GM19397 (cell line): Measurements from ENCODE around the gene PCDHB11.
"Not testable (repeated sequence)": the region's sequence is repeated elsewhere in the genome, so short reads cannot be mapped to it uniquely, and the experiment has no call there.

Experiments used
- ATAC-seq: cut with Tn5 transposase; IDR thresholded peaks from one replicate; pipeline ENCODE4 v1.9.1; 2021; ENCODE audit warnings: mild to moderate bottlenecking, moderate library complexity; ENCODE audit not compliant: unreplicated experiment

Gene PCDHB11

DNA sequence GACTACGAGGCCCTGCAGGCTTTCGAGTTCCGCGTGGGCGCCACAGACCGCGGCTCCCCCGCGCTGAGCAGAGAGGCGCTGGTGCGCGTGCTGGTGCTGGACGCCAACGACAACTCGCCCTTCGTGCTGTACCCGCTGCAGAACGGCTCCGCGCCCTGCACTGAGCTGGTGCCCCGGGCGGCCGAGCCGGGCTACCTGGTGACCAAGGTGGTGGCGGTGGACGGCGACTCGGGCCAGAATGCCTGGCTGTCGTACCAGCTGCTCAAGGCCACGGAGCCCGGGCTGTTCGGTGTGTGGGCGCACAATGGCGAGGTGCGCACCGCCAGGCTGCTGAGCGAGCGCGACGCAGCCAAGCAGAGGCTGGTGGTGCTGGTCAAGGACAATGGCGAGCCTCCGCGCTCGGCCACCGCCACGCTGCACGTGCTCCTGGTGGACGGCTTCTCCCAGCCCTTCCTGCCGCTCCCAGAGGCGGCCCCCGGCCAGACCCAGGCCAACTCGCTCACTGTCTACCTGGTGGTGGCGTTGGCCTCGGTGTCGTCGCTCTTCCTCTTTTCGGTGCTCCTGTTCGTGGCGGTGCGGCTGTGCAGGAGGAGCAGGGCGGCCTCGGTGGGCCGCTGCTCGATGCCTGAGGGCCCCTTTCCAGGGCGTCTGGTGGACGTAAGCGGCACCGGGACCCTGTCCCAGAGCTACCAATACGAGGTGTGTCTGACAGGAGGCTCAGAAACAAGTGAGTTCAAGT is 15.1 kb upstream of the PCDHB11 start:
- not testable (repeated sequence) for ATAC-seq

DNA sequence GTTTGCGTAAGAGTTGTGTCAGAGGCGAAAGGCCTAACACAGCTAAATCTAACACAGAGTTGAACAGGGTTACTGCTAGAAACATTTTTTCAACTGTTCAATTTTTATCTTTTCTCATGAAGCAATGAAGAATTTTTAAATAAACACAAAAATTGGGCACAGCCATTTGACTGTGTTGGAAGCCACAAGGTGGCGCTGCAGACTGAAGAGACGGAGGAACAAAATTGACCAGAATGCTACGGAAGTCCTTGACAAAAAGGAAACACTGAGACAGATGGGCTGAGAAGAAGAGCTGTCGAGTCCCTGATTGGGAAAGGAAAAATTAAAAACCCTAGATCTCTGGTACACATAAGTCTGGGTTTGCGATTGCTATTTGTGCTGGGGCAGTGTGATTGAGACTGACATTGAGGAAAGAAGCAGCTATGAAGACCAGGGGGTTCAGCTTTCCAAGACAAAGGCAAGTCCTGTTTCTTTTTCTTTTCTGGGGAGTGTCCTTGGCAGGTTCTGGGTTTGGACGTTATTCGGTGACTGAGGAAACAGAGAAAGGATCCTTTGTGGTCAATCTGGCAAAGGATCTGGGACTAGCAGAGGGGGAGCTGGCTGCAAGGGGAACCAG is 12.4 kb upstream of the PCDHB11 start, which contains the start of gene PCDHB9:
PCDHB9 (plus strand) TSS at position 265 of the 616 bp plus-strand sequence; CDS start at position 423, 158 bp downstream.
- ATAC-seq = no peak

DNA sequence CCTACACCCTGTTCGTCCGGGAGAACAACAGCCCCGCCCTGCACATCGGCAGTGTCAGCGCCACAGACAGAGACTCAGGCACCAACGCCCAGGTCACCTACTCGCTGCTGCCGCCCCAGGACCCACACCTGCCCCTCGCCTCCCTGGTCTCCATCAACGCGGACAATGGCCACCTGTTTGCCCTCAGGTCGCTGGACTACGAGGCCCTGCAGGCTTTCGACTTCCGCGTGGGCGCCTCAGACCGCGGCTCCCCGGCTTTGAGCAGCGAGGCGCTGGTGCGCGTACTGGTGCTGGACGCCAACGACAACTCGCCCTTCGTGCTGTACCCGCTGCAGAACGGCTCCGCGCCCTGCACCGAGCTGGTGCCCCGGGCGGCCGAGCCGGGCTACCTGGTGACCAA is 10.7 kb upstream of the PCDHB11 start:
- not testable (repeated sequence) for ATAC-seq

DNA sequence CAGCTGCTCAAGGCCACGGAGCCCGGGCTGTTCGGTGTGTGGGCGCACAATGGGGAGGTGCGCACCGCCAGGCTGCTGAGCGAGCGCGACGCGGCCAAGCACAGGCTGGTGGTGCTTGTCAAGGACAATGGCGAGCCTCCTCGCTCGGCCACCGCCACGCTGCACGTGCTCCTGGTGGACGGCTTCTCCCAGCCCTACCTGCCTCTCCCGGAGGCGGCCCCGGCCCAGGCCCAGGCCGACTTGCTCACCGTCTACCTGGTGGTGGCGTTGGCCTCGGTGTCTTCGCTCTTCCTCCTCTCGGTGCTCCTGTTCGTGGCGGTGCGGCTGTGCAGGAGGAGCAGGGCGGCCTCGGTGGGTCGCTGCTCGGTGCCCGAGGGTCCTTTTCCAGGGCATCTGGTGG is 10.3 kb upstream of the PCDHB11 start:
- not testable (repeated sequence) for ATAC-seq

DNA sequence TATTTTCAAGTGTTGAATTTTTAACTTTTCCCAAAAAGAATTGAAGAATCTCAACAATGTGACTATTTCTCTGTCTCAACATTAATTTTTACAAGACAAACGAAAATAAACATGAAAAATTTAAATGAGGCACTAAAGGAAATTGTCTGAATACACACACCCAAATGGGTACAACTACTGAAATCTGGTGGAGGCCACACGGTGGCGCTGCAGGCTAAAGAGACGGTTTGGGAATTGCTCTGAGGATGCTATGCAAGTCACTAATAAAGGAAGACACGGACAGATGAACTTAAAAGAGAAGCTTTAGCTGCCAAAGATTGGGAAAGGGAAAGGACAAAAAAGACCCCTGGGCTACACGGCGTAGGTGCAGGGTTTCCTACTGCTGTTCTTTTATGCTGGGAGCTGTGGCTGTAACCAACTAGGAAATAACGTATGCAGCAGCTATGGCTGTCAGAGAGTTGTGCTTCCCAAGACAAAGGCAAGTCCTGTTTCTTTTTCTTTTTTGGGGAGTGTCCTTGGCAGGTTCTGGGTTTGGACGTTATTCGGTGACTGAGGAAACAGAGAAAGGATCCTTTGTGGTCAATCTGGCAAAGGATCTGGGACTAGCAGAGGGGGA is 7.2 kb upstream of the PCDHB11 start, which contains the start of gene PCDHB10:
PCDHB10 (plus strand) TSS at position 244 of the 616 bp plus-strand sequence; CDS start at position 444, 200 bp downstream.
- ATAC-seq = no peak

DNA sequence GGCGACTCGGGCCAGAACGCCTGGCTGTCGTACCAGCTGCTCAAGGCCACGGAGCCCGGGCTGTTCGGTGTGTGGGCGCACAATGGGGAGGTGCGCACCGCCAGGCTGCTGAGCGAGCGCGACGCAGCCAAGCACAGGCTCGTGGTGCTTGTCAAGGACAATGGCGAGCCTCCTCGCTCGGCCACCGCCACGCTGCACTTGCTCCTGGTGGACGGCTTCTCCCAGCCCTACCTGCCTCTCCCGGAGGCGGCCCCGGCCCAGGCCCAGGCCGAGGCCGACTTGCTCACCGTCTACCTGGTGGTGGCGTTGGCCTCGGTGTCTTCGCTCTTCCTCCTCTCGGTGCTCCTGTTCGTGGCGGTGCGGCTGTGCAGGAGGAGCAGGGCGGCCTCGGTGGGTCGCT is 5.1 kb upstream of the PCDHB11 start:
- not testable (repeated sequence) for ATAC-seq

DNA sequence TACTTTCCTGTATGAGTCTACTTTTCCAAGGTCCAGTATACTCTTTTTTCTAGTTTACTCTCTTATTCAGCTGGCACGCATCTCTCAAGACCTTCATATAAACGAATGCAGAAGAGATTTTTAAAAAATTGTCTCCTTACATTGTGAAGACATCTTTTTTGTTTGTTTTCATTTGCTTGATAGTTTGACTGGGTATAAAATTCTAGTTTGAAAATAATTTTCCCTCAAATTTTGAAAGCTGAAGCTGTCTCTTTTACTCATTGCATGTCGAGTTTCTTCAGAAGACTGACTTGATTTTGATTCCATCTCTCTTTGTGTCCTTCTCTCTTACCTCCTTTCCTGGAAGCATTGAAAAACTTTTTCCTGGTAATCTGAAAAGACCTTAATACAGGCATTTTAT is 3.1 kb upstream of the PCDHB11 start:
- no peak for ATAC-seq

DNA sequence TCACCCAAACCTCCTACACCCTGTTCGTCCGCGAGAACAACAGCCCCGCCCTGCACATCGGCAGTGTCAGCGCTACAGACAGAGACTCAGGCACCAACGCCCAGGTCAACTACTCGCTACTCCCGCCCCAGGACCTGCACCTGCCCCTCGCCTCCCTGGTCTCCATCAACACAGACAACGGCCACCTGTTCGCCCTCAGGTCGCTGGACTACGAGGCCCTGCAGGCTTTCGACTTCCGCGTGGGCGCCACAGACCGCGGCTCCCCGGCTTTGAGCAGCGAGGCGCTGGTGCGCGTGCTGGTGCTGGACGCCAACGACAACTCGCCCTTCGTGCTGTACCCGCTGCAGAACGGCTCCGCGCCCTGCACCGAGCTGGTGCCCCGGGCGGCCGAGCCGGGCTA is 1.7 kb downstream of the PCDHB11 start:
- not testable (repeated sequence) for ATAC-seq

DNA sequence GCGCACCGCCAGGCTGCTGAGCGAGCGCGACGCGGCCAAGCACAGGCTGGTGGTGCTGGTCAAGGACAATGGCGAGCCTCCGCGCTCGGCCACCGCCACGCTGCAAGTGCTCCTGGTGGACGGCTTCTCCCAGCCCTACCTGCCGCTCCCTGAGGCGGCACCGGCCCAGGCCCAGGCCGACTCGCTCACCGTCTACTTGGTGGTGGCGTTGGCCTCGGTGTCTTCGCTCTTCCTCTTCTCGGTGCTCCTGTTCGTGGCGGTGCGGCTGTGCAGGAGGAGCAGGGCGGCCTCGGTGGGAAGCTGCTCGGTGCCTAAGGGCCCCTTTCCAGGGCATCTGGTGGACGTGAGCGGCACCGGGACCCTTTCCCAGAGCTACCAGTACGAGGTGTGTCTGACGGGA is 2.2 kb downstream of the PCDHB11 start:
- ATAC-seq = not testable (repeated sequence)

DNA sequence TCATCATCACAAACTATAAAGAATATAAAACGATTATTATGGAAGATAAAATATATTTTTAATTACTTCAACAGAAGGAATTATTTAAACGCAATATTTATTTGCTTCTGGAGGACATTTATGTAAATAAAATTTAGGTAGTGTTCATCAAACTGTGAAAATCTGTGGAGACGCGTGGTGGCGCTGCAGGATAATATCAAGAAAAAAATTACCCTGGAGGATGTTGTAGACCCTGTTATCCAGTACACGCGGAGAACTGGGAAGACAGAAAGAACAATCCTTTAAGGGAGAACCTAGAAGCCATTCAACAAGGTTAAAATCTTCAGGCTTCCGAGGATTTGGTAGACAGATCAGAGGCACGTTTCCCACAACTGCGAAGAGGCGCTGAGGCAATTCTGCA is 9.1 kb downstream of the PCDHB11 start, which contains the start of gene PCDHB12:
PCDHB12 (plus strand) TSS at position 242 of the 400 bp plus-strand sequence. CDS start 189 bp downstream, outside the sequence.
- no peak for ATAC-seq

DNA sequence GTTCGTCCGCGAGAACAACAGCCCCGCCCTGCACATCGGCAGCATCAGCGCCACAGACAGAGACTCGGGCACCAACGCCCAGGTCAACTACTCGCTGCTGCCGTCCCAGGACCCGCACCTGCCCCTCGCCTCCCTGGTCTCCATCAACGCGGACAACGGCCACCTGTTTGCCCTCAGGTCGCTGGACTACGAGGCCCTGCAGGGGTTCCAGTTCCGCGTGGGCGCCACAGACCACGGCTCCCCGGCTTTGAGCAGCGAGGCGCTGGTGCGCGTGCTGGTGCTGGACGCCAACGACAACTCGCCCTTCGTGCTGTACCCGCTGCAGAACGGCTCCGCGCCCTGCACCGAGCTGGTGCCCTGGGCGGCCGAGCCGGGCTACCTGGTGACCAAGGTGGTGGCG is 10.9 kb downstream of the PCDHB11 start:
- not testable (repeated sequence) for ATAC-seq

DNA sequence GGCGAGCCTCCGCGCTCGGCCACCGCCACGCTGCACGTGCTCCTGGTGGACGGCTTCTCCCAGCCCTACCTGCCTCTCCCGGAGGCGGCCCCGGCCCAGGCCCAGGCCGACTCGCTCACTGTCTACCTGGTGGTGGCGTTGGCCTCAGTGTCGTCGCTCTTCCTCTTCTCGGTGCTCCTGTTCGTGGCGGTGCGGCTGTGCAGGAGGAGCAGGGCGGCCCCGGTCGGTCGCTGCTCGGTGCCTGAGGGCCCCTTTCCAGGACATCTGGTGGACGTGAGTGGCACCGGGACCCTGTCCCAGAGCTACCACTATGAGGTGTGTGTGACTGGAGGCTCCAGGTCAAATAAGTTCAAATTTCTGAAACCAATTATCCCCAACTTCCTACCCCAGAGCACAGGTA is 11.4 kb downstream of the PCDHB11 start:
- not testable (repeated sequence) for ATAC-seq

DNA sequence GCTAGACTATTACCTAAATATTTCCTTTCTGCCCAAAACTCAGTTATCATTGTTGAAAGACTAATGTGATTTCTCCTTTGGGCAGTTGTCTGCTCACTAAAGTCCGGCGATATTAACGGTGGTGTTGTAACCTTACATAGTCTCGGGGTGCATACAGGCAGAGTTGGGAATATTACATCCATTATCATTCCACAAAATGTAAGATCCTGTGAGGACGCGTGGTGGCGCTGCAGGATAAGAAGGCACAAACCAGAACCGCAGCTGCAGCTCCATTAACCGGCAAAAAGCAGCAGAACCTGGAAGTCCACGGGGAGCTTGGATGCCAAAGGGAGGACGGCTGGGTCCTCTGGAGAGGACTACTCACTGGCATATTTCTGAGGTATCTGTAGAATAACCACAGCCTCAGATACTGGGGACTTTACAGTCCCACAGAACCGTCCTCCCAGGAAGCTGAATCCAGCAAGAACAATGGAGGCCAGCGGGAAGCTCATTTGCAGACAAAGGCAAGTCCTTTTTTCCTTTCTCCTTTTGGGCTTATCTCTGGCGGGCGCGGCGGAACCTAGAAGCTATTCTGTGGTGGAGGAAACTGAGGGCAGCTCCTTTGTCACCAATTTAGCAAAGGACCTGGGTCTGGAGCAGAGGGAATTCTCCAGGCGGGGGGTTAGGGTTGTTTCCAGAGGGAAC is 14.4 kb downstream of the PCDHB11 start, which contains the start of gene PCDHB13:
PCDHB13 (plus strand) TSS at position 264 of the 684 bp plus-strand sequence; CDS start at position 469, 205 bp downstream.
- not testable (repeated sequence) for ATAC-seq

DNA sequence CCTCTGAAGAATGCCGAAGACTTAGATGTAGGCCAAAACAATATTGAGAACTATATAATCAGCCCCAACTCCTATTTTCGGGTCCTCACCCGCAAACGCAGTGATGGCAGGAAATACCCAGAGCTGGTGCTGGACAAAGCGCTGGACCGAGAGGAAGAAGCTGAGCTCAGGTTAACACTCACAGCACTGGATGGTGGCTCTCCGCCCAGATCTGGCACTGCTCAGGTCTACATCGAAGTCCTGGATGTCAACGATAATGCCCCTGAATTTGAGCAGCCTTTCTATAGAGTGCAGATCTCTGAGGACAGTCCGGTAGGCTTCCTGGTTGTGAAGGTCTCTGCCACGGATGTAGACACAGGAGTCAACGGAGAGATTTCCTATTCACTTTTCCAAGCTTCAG is 15.2 kb downstream of the PCDHB11 start:
- not testable (repeated sequence) for ATAC-seq

DNA sequence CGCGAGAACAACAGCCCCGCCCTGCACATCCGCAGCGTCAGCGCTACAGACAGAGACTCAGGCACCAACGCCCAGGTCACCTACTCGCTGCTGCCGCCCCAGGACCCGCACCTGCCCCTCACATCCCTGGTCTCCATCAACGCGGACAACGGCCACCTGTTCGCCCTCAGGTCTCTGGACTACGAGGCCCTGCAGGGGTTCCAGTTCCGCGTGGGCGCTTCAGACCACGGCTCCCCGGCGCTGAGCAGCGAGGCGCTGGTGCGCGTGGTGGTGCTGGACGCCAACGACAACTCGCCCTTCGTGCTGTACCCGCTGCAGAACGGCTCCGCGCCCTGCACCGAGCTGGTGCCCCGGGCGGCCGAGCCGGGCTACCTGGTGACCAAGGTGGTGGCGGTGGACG is 16.1 kb downstream of the PCDHB11 start:
- not testable (repeated sequence) for ATAC-seq

DNA sequence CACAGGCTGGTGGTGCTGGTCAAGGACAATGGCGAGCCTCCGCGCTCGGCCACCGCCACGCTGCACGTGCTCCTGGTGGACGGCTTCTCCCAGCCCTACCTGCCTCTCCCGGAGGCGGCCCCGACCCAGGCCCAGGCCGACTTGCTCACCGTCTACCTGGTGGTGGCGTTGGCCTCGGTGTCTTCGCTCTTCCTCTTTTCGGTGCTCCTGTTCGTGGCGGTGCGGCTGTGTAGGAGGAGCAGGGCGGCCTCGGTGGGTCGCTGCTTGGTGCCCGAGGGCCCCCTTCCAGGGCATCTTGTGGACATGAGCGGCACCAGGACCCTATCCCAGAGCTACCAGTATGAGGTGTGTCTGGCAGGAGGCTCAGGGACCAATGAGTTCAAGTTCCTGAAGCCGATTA is 16.6 kb downstream of the PCDHB11 start:
- not testable (repeated sequence) for ATAC-seq

DNA sequence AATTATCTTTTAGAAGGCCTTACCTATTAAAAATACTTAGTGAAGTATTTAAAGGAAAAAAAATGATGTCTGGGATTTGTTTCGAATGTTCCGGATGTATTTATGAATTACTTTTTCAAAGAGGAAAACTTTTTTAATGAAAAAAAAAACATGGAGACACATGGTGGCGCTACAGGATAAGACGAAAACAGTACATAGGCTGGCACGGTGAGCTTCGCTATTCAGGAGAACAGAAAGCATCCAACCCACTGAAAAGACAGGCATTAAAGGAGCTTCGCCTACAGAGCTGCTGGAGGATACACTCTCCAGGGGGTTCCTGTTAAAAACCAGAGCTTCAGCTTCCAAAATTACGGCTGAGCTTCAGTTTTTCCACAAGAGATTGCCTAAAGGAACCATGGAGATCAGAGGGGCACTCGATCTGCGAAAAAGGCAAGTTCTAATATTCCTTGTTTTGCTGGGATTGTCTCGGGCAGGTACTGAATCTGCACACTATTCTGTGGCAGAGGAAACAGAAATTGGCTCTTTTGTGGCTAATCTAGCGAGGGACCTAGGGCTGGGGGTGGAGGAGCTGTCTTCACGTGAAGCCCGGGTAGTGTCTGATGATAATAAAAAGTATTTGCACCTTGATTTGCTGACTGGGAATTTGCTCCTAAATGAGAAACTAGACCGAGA is 23.8 kb downstream of the PCDHB11 start, which contains the start of gene PCDHB14:
PCDHB14 (plus strand) TSS at position 232 of the 672 bp plus-strand sequence; CDS start at position 395, 163 bp downstream.
- ATAC-seq = no peak

DNA sequence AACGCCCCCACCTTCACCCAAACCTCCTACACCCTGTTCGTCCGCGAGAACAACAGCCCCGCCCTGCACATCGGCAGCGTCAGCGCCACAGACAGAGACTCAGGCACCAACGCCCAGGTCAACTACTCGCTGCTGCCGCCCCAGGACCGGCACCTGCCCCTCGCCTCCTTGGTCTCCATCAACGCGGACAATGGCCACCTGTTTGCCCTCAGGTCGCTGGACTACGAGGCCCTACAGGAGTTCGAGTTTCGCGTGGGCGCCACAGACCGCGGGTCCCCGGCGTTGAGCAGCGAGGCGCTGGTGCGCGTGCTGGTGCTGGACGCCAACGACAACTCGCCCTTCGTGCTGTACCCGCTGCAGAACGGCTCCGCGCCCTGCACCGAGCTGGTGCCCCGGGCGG is 25.4 kb downstream of the PCDHB11 start:
- not testable (repeated sequence) for ATAC-seq

DNA sequence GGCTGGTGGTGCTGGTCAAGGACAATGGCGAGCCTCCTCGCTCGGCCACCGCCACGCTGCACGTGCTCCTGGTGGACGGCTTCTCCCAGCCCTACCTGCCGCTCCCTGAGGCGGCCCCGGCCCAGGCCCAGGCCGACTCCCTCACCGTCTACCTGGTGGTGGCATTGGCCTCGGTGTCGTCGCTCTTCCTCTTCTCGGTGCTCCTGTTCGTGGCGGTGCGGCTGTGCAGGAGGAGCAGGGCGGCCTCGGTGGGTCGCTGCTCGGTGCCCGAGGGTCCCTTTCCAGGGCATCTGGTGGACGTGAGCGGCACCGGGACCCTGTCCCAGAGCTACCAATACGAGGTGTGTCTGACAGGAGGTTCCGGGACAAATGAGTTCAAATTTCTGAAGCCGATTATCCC is 26.0 kb downstream of the PCDHB11 start:
- ATAC-seq = not testable (repeated sequence)

DNA sequence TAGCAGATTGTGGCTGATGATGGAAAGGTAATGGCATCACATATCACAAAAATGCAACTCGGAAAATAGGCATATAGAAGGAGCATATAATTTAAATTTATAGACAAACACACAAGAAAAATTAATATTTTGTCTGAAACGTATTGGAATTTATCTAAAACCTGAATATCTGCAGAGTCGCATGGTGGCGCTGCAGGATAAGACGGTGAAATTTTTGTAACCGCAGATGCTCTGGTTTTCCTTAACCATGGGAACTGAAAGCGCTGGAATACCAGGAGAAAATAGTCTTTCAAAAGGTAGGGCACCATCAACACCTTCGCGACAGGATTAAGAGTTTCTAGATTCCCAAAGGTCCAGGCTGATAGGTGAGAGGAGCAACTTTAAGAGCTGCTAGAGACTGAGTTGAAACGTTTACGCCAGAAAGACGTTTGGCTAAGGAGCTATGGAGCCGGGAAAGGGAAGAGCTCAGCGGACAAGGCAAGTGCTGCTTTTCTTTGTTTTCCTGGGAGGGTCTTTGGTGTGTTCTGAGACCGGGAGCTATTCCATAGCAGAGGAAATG is 34.8 kb downstream of the PCDHB11 start:
- no peak for ATAC-seq
